Epidermal melanocyte (primary cell): ENCODE data around the gene COQ9.
A peak's percentile ranks its signal among the peaks of the same experiment; 100 is the strongest.
"Not testable (repeated sequence)": the region's sequence is repeated elsewhere in the genome, so short reads cannot be mapped to it uniquely, and the experiment has no call there.

Experiments
- DNase-seq: peaks from one replicate; pipeline ENCODE4 v3.0.0; 2011; ENCODE audit warnings: low spot score; ENCODE audit not compliant: insufficient read length

The COQ9 gene

GRCh38 chr16:57426356-57426755, 20.9 kb upstream of the COQ9 start:
- DNase-seq, result no peak

GRCh38 chr16:57427307-57427706, 20.0 kb upstream of the COQ9 start:
- DNase-seq, result no peak

GRCh38 chr16:57427824-57428223, 19.5 kb upstream of the COQ9 start:
- DNase-seq, result no peak

GRCh38 chr16:57430955-57431354, 16.3 kb upstream of the COQ9 start:
- DNase-seq, result no peak

- no peak for DNase-seq
Measured at GRCh38 chr16:57432505-57432904, 14.8 kb upstream of the COQ9 start.

- DNase-seq, result no peak
Measured at GRCh38 chr16:57432989-57433388, 14.3 kb upstream of the COQ9 start.

- no peak for DNase-seq
Measured at GRCh38 chr16:57434003-57434402, 13.3 kb upstream of the COQ9 start.

- DNase-seq, result no peak
Measured at GRCh38 chr16:57435838-57436237, 11.4 kb upstream of the COQ9 start.

GRCh38 chr16:57439947-57440346, 7.3 kb upstream of the COQ9 start:
- DNase-seq, result not testable (repeated sequence)

GRCh38 chr16:57440551-57440950, 6.7 kb upstream of the COQ9 start:
- DNase-seq, result not testable (repeated sequence)

GRCh38 chr16:57444711-57445110, 2.6 kb upstream of the COQ9 start:
- DNase-seq, result no peak

GRCh38 chr16:57445510-57445909, 1.8 kb upstream of the COQ9 start:
- no peak for DNase-seq

- DNase-seq, result no peak
Measured at GRCh38 chr16:57446531-57447185, 621 bp upstream of the COQ9 start.

- DNase-seq, result no peak
Measured at GRCh38 chr16:57452021-57452420, 4.7 kb downstream of the COQ9 start.

GRCh38 chr16:57462209-57462977, 15.1 kb downstream of the COQ9 start, which contains the start of gene POLR2C:
Gene POLR2C (plus strand): TSS chr16:57462679. CDS start chr16:57462725, 46 bp downstream.
- DNase-seq, result peak; percentile 80

- no peak for DNase-seq
Measured at GRCh38 chr16:57462978-57463362, 15.7 kb downstream of the COQ9 start.

- DNase-seq, result no peak
Measured at GRCh38 chr16:57464523-57464922, 17.2 kb downstream of the COQ9 start.

GRCh38 chr16:57468346-57468745, 21.1 kb downstream of the COQ9 start:
- no peak for DNase-seq

GRCh38 chr16:57469046-57469445, 21.8 kb downstream of the COQ9 start:
- no peak for DNase-seq

- no peak for DNase-seq
Measured at GRCh38 chr16:57469917-57470470, 22.7 kb downstream of the COQ9 start.

- no peak for DNase-seq
Measured at GRCh38 chr16:57470711-57471110, 23.4 kb downstream of the COQ9 start.

GRCh38 chr16:57471209-57471608, 23.9 kb downstream of the COQ9 start:
- no peak for DNase-seq
